ENCODE data around the gene SBF2. TPM values are rescaled to one million over a fixed set of nuclear protein-coding genes. Genes with fewer than 3 reads are reported as not detected.

SBF2 gene
- total and polyA plus RNA-seq, 9 of the 15 experiments (the other 6 are each of a cell fraction or from before 2014, with no cell fraction given) = 0.80 to 9.5 (median 5.0) TPM

- no peak for ATAC-seq
These were observed 343.6 kb downstream of the SBF2 start for GRCh38 chr11:9950462-9950861.

More at GRCh38 chr11:9950462-9950861, 343.6 kb downstream of the SBF2 start:
- Histone ChIP-seq H3K27ac (ENCODE audit: extremely low read depth, low read depth, low read length) (no peak overlapping the region), H3K4me1 (replicated peaks in 1 of 2; ENCODE audit: control insufficient read depth in 2 of 2, insufficient read depth in 2 of 2, low read length in 2 of 2) (no peaks in the 10 kb centered on the region), H3K9me3 (replicated peaks; ENCODE audit: control insufficient read depth, insufficient read depth, low read depth, low read length) (no peaks in the 10 kb centered on the region), H2AFZ (ENCODE audit: low read depth, low read length) (no peak overlapping the region), H3K9me1 (ENCODE audit: control insufficient read depth, insufficient read depth, low read length) (no peaks in the 10 kb centered on the region), H3K4me2 (ENCODE audit: insufficient read depth, low read length) (no peak overlapping the region), H3K27me3 (ENCODE audit: control insufficient read depth in 2 of 2, insufficient read depth in 2 of 2, low read length in 2 of 2) (no peaks in the 10 kb centered on the region), H3K9ac (ENCODE audit: insufficient read depth in 1 of 2, low read depth in 2 of 2, low read length in 2 of 2) (no peak overlapping the region), H3K4me3 (no peak overlapping the region), H3K36me3 (ENCODE audit: control insufficient read depth, insufficient read depth, low read length) (no peaks in the 10 kb centered on the region), H3K79me2 (ENCODE audit: control insufficient read depth, insufficient read depth, low read length) (no peaks in the 10 kb centered on the region), H4K20me1 (replicated peaks; ENCODE audit: control insufficient read depth, insufficient read depth, low read length) (no peaks in the 10 kb centered on the region)
- TF ChIP-seq HNRNPH1 (optimal IDR thresholded peaks at IDR 0.05; ENCODE audit: low read depth, low read length) = no peak
- TF ChIP-seq KAT2B (IDR thresholded peaks at IDR 0.05; ENCODE audit: low read depth, low read length) = no peak
- no peak for TF ChIP-seq TGIF2 (CRISPR knock-in tag; IDR thresholded peaks at IDR 0.05)
- no peak for TF ChIP-seq CBX8 (IDR thresholded peaks at IDR 0.05; ENCODE audit: borderline replicate concordance, extremely low read depth, low read depth, low read length, poor library complexity, severe bottlenecking)
- TF ChIP-seq ZNF121 (CRISPR knock-in tag; conservative IDR thresholded peaks at IDR 0.05) = no peak
- no peak for TF ChIP-seq MYC (IDR thresholded peaks at IDR 0.05; ENCODE audit: low read depth, low read length)
- no peak for TF ChIP-seq MYC (CRISPR knock-in tag; IDR thresholded peaks at IDR 0.05; ENCODE audit: borderline replicate concordance, low read depth)
- TF ChIP-seq XRCC4 (IDR thresholded peaks at IDR 0.05; ENCODE audit: extremely low read depth, insufficient read depth, insufficient read length) = no peak
- TF ChIP-seq FOS (IDR thresholded peaks at IDR 0.05; ENCODE audit: extremely low read depth, insufficient read length) = no peak
- TF ChIP-seq HIVEP1 (CRISPR knock-in tag; IDR thresholded peaks at IDR 0.05) = no peak
- no peak for TF ChIP-seq SRF (CRISPR knock-in tag; IDR thresholded peaks at IDR 0.05)
- TF ChIP-seq POLR3A (IDR thresholded peaks at IDR 0.05; ENCODE audit: borderline replicate concordance, extremely low read depth, insufficient read depth, insufficient read length) = no peak
- no peak for TF ChIP-seq NR0B1 (IDR thresholded peaks at IDR 0.05; ENCODE audit: partially characterized antibody)
- TF ChIP-seq RBBP5 (IDR thresholded peaks at IDR 0.05; ENCODE audit: borderline replicate concordance, insufficient read depth, low read length, poor library complexity, severe bottlenecking) = no peak
- no peak for TF ChIP-seq TEAD2 (tag; IDR thresholded peaks at IDR 0.05)
- no peak for TF ChIP-seq HLTF (IDR thresholded peaks at IDR 0.05)
- no peak for TF ChIP-seq ZNF224 (CRISPR knock-in tag; IDR thresholded peaks at IDR 0.05)
- no peak for TF ChIP-seq KAT8 (IDR thresholded peaks at IDR 0.05; ENCODE audit: low read depth)
- no peak for TF ChIP-seq MCM3 (IDR thresholded peaks at IDR 0.05)
- TF ChIP-seq KDM4B (IDR thresholded peaks at IDR 0.05; ENCODE audit: borderline replicate concordance in 2 of 2, low read depth in 1 of 2) = no peak
- no peak for TF ChIP-seq ZNF511 (CRISPR knock-in tag; IDR thresholded peaks at IDR 0.05)
- DNase-seq (ENCODE audit: extremely low read depth in 1 of 4, low spot score in 3 of 4) (no peak), FAIRE-seq (no peak)
- ChIA-PET POLR2A (interaction anchor here (0.5 to 0.8 kb wide), 3 partner anchors 10 to 196 kb away, joined by 3 to 5 read pairs (median 3); no protein-coding TSS in a partner anchor), CTCF (ENCODE audit: low intra/inter-chr PET ratio) (no interaction called here)
- intact Hi-C loops (cut with micrococcal nuclease) (no loop called here), in situ Hi-C loops (cut with MboI) (no loop called here)
- no TSS peak for BruUV-seq (replicated peaks)
- WGBS (ENCODE audit: insufficient coverage, low coverage, missing lambda C conversion rate) = 2% methylated on average over 3 of the region's 3 CpGs
